K562 (cell line): ENCODE results near the gene TMEM63C.

Source experiments
- CTBP1 ChIP-seq: fragments of 450-650 bp; IDR thresholded peaks from 2 replicates; pipeline ENCODE4 v1.6.1; 2016; ENCODE audit warnings: borderline replicate concordance
- POLR2A ChIP-seq: fragments of 450-650 bp; conservative IDR thresholded peaks from 2 replicates; pipeline ENCODE4 v1.6.1; 2016
- ZNF24 ChIP-seq: fragments of 450-650 bp; IDR thresholded peaks from 2 replicates; pipeline ENCODE4 v1.6.1; 2016
- TF ChIP-seq, protein P1 (sequence below), 3 experiments: IDR thresholded peaks in 2 of 3; conservative IDR thresholded peaks in 1 of 3; 2 replicates each; pipeline ENCODE4 v1.5.1; 2011 to 2012; ENCODE audit warnings: low read length in 3 of 3, mild to moderate bottlenecking in 3 of 3, control low read depth in 2 of 3, improper control_type of control experiment in 1 of 3, inconsistent platforms in 1 of 3, low read depth in 1 of 3, mixed read lengths in 1 of 3, moderate library complexity in 1 of 3; ENCODE audit not compliant: insufficient read depth in 2 of 3

GRCh38 chr14:77253333-77254190, 72.0 kb downstream of the TMEM63C start:
- no peak for TF ChIP-seq CTBP1
- TF ChIP-seq, protein P1, sequence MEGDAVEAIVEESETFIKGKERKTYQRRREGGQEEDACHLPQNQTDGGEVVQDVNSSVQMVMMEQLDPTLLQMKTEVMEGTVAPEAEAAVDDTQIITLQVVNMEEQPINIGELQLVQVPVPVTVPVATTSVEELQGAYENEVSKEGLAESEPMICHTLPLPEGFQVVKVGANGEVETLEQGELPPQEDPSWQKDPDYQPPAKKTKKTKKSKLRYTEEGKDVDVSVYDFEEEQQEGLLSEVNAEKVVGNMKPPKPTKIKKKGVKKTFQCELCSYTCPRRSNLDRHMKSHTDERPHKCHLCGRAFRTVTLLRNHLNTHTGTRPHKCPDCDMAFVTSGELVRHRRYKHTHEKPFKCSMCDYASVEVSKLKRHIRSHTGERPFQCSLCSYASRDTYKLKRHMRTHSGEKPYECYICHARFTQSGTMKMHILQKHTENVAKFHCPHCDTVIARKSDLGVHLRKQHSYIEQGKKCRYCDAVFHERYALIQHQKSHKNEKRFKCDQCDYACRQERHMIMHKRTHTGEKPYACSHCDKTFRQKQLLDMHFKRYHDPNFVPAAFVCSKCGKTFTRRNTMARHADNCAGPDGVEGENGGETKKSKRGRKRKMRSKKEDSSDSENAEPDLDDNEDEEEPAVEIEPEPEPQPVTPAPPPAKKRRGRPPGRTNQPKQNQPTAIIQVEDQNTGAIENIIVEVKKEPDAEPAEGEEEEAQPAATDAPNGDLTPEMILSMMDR (IDR thresholded peaks at IDR 0.05 in 2 of 3, conservative IDR thresholded peaks at IDR 0.05 in 1 of 3; ENCODE audit: insufficient read depth in 2 of 3, low read depth in 1 of 3, low read length in 3 of 3), result no peak
- no peak for TF ChIP-seq ZNF24
- no peak for TF ChIP-seq POLR2A
